Mesenchymal stem cell (in vitro differentiated cells and primary cell): ENCODE results near the gene LAD1. TPM values are rescaled to one million over a fixed set of nuclear protein-coding genes. Genes with fewer than 3 reads are reported as not detected.
A peak's percentile ranks its signal among the peaks of the same experiment; 100 is the strongest.

ENCODE experiments used
- DNase-seq: peaks from one replicate; pipeline ENCODE4 v3.0.0-alpha.2; 2013
- H2AFZ ChIP-seq: one replicate; pipeline ENCODE4 v1.6.1; 2013; ENCODE audit warnings: low read depth, mild to moderate bottlenecking, control low read depth, inconsistent platforms, low read length, moderate library complexity
- H2AK5ac ChIP-seq: 2 replicates; pipeline ENCODE4 v1.6.1; 2013; ENCODE audit warnings: low read length, moderate library complexity, mild to moderate bottlenecking, inconsistent platforms; ENCODE audit not compliant: severe bottlenecking
- H2BK120ac ChIP-seq: one replicate; pipeline ENCODE4 v1.6.1; 2013; ENCODE audit warnings: low read depth, mild to moderate bottlenecking, inconsistent platforms, low read length, moderate library complexity
- H2BK12ac ChIP-seq, 2 experiments: one replicate each; pipeline ENCODE4 v1.6.1; 2013; ENCODE audit warnings: inconsistent platforms in 2 of 2, low read length in 2 of 2, mild to moderate bottlenecking in 2 of 2, moderate library complexity in 2 of 2, control low read depth in 1 of 2
- H2BK15ac ChIP-seq: one replicate; pipeline ENCODE4 v1.6.1; 2013; ENCODE audit warnings: mild to moderate bottlenecking, low read depth, inconsistent platforms; ENCODE audit not compliant: poor library complexity, severe bottlenecking
- H2BK5ac ChIP-seq: 2 replicates; pipeline ENCODE4 v1.6.1; 2013; ENCODE audit warnings: low read depth, mild to moderate bottlenecking, low read length, control low read depth, inconsistent platforms; ENCODE audit not compliant: poor library complexity, severe bottlenecking
- H3K14ac ChIP-seq, 2 experiments: one replicate each; pipeline ENCODE4 v1.6.1; 2013; ENCODE audit warnings: inconsistent platforms in 2 of 2, low read length in 2 of 2, control low read depth in 1 of 2, mild to moderate bottlenecking in 1 of 2, moderate library complexity in 1 of 2
- H3K18ac ChIP-seq, 2 experiments: one replicate each; pipeline ENCODE4 v1.6.1; 2013; ENCODE audit warnings: inconsistent platforms in 2 of 2, low read length in 2 of 2, control low read depth in 1 of 2, low read depth in 1 of 2, mild to moderate bottlenecking in 1 of 2
- H3K23ac ChIP-seq, 2 experiments: one replicate each; pipeline ENCODE4 v1.6.1; 2013; ENCODE audit warnings: inconsistent platforms in 2 of 2, low read length in 2 of 2, mild to moderate bottlenecking in 2 of 2, moderate library complexity in 2 of 2, control low read depth in 1 of 2
- H3K27ac ChIP-seq: 2 replicates; pipeline ENCODE4 v1.5.1; 2013; ENCODE audit warnings: mild to moderate bottlenecking, moderate library complexity, low read length, control low read depth, inconsistent platforms; ENCODE audit not compliant: poor library complexity, severe bottlenecking
- H3K27me3 ChIP-seq, 2 experiments: 2 replicates each; pipeline versions ENCODE4 v1.6.1 to v1.7.0; 2013; ENCODE audit warnings: low read length in 2 of 2, mild to moderate bottlenecking in 2 of 2, moderate library complexity in 2 of 2, control low read depth in 1 of 2, inconsistent platforms in 1 of 2; ENCODE audit not compliant: control insufficient read depth in 1 of 2, insufficient read depth in 1 of 2
- H3K36me3 ChIP-seq, 2 experiments: 2 replicates each; pipeline versions ENCODE4 v1.6.1 to v1.7.0; 2013; ENCODE audit warnings: low read length in 2 of 2, control low read depth in 1 of 2, inconsistent platforms in 1 of 2, low read depth in 1 of 2, mild to moderate bottlenecking in 1 of 2; ENCODE audit not compliant: insufficient read depth in 2 of 2, control insufficient read depth in 1 of 2
- H3K4ac ChIP-seq, 2 experiments: one replicate each; pipeline ENCODE4 v1.6.1; 2013; ENCODE audit warnings: inconsistent platforms in 2 of 2, low read length in 2 of 2, mild to moderate bottlenecking in 2 of 2, moderate library complexity in 2 of 2, control low read depth in 1 of 2, low read depth in 1 of 2
- H3K4me1 ChIP-seq: 2 replicates; pipeline ENCODE4 v1.6.1; 2013; ENCODE audit warnings: low read depth, low read length, control low read depth; ENCODE audit not compliant: control insufficient read depth, insufficient read depth
- H3K4me2 ChIP-seq: 2 replicates; pipeline ENCODE4 v1.6.1; 2013; ENCODE audit warnings: low read length, mild to moderate bottlenecking, inconsistent platforms; ENCODE audit not compliant: poor library complexity, severe bottlenecking
- H3K4me3 ChIP-seq, 2 experiments: 2 replicates each; pipeline versions ENCODE4 v1.5.1 to v1.7.0; 2013; ENCODE audit warnings: low read length in 2 of 2, mild to moderate bottlenecking in 2 of 2, control low read depth in 1 of 2, low read depth in 1 of 2; ENCODE audit not compliant: insufficient read depth in 1 of 2
- H3K79me1 ChIP-seq: replicated peaks from 2 replicates; pipeline ENCODE4 v1.6.1; 2013; ENCODE audit warnings: mild to moderate bottlenecking, control low read depth, low read length, inconsistent platforms; ENCODE audit not compliant: poor library complexity, severe bottlenecking
- H3K9ac ChIP-seq: 2 replicates; pipeline ENCODE4 v1.7.0; 2013; ENCODE audit warnings: mild to moderate bottlenecking, low read length, moderate library complexity
- H3K9me3 ChIP-seq: 2 replicates; pipeline ENCODE4 v1.7.0; 2013; ENCODE audit warnings: mild to moderate bottlenecking, low read length; ENCODE audit not compliant: control insufficient read depth
- H4K8ac ChIP-seq: one replicate; pipeline ENCODE4 v1.6.1; 2013; ENCODE audit warnings: inconsistent platforms, mild to moderate bottlenecking, low read length, moderate library complexity
- H4K91ac ChIP-seq: one replicate; pipeline ENCODE4 v1.6.1; 2013; ENCODE audit warnings: mild to moderate bottlenecking, low read length, inconsistent platforms
- WGBS: methylation state at CpG from one replicate; pipeline ENCODE4 v1.1.7; 2013; ENCODE audit warnings: mixed read lengths; 5-methylcytosine and 5-hydroxymethylcytosine counted together
- polyA plus RNA-seq, 2 experiments: library from polyadenylated mRNA; stranded (reverse); fragments of 200-250 nt; gene quantifications; one replicate each; pipeline ENCODE4 v1.2.3, GENCODE V29; 2013

The LAD1 gene, protein sequence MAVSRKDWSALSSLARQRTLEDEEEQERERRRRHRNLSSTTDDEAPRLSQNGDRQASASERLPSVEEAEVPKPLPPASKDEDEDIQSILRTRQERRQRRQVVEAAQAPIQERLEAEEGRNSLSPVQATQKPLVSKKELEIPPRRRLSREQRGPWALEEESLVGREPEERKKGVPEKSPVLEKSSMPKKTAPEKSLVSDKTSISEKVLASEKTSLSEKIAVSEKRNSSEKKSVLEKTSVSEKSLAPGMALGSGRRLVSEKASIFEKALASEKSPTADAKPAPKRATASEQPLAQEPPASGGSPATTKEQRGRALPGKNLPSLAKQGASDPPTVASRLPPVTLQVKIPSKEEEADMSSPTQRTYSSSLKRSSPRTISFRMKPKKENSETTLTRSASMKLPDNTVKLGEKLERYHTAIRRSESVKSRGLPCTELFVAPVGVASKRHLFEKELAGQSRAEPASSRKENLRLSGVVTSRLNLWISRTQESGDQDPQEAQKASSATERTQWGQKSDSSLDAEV
- not detected for polyA plus RNA-seq (2013, experiment 1 of 2)
- not detected for polyA plus RNA-seq (2013, experiment 2 of 2)

DNA sequence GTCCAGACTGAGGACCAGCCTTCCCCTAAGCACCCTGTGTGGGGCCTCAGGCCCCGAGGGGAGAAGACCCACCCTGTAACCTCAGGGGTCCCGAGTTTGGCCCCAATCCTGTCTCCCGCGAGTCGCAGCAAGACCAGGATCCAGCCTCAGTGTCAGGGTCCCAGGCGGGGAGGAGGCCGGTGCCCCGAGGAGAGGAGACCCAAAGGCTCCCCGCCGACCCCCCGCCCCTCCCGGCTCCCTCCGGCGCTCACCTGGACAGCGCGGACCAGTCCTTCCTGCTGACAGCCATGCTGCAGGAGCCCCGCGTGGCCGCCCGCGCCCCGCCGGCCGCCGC lies at the start of gene LAD1:
LAD1 (minus strand) TSS at position 307 of the 334 bp plus-strand sequence; CDS start at position 289, 18 bp downstream.
- H3K4me2 ChIP-seq = peak within 1 kb of the TSS; percentile 81
- H3K4me3 ChIP-seq = peak within 1 kb of the TSS in 1 of 2 experiments; percentile 56
- H3K23ac ChIP-seq = peak within 1 kb of the TSS in 1 of 2 experiments; percentile 51
- peak within 1 kb of the TSS; percentile 92 for H3K27ac ChIP-seq
- no peaks in the 10 kb centered on the region for H3K9me3 ChIP-seq
- no peak within 1 kb of the TSS for H4K91ac ChIP-seq
- no peak within 1 kb of the TSS for H3K18ac ChIP-seq
- 8% methylated on average over 25 of the region's 25 CpGs for WGBS
- peaks cover 60% of the 10 kb centered on the region for H3K4me1 ChIP-seq
- H2AFZ ChIP-seq = no peak within 1 kb of the TSS
- no peaks in the 10 kb centered on the region for H3K36me3 ChIP-seq
- peaks cover 16% of the 10 kb centered on the region for H3K79me1 ChIP-seq
- peak within 1 kb of the TSS; percentile 93 for H2AK5ac ChIP-seq
- no peak within 1 kb of the TSS for H4K8ac ChIP-seq
- no peak within 1 kb of the TSS for H2BK12ac ChIP-seq
- peak within 1 kb of the TSS; percentile 52 for H2BK15ac ChIP-seq
- H2BK120ac ChIP-seq = no peak within 1 kb of the TSS
- H3K14ac ChIP-seq = no peak within 1 kb of the TSS
- no peak within 1 kb of the TSS for H3K4ac ChIP-seq
- DNase-seq = no peak
- no peak within 1 kb of the TSS for H3K9ac ChIP-seq
- peaks cover 0 to 93% of the 10 kb centered on the region in 2 experiments for H3K27me3 ChIP-seq
- peak within 1 kb of the TSS; percentile 72 for H2BK5ac ChIP-seq

DNA sequence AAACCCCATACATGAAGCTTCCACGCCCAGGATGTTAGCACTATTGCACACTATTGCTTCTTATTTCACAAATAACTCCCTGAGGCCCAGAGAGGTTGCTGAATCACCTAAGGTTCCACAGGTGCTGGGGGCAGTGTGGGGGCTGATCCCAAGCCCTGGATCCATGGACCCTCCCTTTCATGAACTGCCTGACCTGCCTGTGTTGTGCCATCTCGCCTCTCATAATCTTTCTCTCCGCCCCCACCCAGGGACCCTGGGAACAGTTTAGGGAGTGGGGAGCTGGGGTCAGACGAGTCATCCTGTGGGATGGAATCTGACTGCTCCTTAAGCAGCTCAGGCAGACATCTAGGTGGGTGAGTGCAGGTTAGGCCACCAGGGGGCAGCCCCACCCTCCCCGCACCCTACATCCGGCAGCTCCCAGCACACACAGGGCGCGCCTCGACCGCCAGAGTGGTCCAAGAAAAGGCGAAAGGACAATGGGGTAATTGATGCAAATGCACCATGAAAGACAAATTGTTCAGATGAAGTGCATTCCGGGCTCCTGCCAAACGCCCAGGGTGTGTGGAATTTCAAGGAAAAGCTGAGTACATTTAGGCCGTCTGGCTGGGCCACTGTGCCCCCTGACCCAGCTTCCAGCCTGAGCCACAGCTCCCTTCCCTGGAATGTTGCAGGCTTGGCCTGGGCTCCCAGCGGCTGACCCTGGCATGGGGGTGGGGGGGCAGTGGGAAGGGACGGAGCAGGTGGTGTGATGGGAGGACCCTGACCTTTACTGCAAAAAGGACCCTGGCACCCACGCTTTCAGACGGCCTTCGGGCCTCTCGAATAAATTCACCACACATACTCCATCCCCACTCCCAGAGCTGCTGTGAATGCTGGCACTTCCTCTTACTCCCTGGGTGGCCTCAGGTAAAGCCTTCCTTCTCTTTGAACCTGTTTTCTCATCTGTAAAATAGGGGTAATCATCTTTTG lies 49.1 kb upstream of the LAD1 start:
- Histone ChIP-seq H3K9ac (peak overlapping the region; percentile 22), H4K8ac (peak overlapping the region; percentile 72)

DNA sequence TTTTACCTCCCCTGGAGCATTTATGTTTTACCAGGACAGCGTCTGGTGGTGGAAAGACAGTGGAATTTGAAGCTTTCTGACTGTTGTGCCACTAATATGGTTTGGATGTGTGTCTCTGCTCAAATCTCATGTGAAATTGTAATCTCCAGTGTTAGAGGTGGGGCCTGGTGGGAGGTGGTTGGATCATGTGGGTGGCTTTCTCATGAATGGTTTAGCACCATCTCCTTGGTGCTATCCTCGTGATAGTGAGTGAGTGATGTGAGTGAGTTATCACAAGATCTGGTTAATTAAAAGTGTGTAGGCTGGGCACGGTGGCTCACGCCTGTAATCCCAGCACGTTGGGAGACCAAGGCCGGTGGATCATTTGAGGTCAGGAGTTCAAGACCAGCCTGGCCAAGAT lies 46.2 kb upstream of the LAD1 start:
- Histone ChIP-seq H2BK5ac (no peak overlapping the region), H3K9me3 (peaks cover 3% of the 10 kb centered on the region), H3K27me3 (no peaks in the 10 kb centered on the region), H3K23ac (no peak overlapping the region), H3K4ac (no peak overlapping the region), H3K36me3 (no peaks in the 10 kb centered on the region), H3K4me3 (no peak overlapping the region), H3K4me2 (no peak overlapping the region), H2BK12ac (no peak overlapping the region), H3K14ac (no peak overlapping the region), H2BK120ac (no peak overlapping the region), H3K18ac (no peak overlapping the region), H3K4me1 (peaks cover 14% of the 10 kb centered on the region), H4K8ac (no peak overlapping the region), H4K91ac (no peak overlapping the region), H2AK5ac (no peak overlapping the region), H2BK15ac (no peak overlapping the region), H2AFZ (no peak overlapping the region), H3K27ac (no peak overlapping the region), H3K9ac (no peak overlapping the region), H3K79me1 (no peaks in the 10 kb centered on the region)
- WGBS = 84% methylated on average over 6 of the region's 6 CpGs
- DNase-seq = no peak

More for the DNA sequence above, 49.1 kb upstream of the LAD1 start:
- H2BK15ac ChIP-seq = no peak overlapping the region
- no peak overlapping the region for H3K23ac ChIP-seq
- H3K18ac ChIP-seq = peak overlapping the region; percentile 30 to 72
- peak overlapping the region; percentile 34 for H4K91ac ChIP-seq
- H3K36me3 ChIP-seq = no peaks in the 10 kb centered on the region
- peak; percentile 72 for DNase-seq
- H3K4me1 ChIP-seq = peaks cover 23% of the 10 kb centered on the region
- H3K14ac ChIP-seq = no peak overlapping the region
- peak overlapping the region; percentile 1 for H2BK120ac ChIP-seq
- H3K4me3 ChIP-seq = no peak overlapping the region
- no peak overlapping the region for H2BK5ac ChIP-seq
- no peaks in the 10 kb centered on the region for H3K9me3 ChIP-seq
- H2AFZ ChIP-seq = no peak overlapping the region
- H3K27me3 ChIP-seq = no peaks in the 10 kb centered on the region
- H2BK12ac ChIP-seq = peak overlapping the region in 1 of 2 experiments; percentile 91
- 24% methylated on average over 14 of the region's 20 CpGs for WGBS
- H2AK5ac ChIP-seq = peak overlapping the region; percentile 13
- no peak overlapping the region for H3K27ac ChIP-seq
- H3K4me2 ChIP-seq = no peak overlapping the region
- H3K79me1 ChIP-seq = no peaks in the 10 kb centered on the region
- peak overlapping the region in 1 of 2 experiments; percentile 35 for H3K4ac ChIP-seq
